Measurements from ENCODE around the gene USP21. TPM values are rescaled to one million over a fixed set of nuclear protein-coding genes. Genes with fewer than 3 reads are reported as not detected.
A peak's percentile ranks its signal among the peaks of the same experiment; 100 is the strongest.

Gene USP21
- total and polyA plus RNA-seq, 9 of the 15 experiments (the other 6 are each of a cell fraction or from before 2014, with no cell fraction given): 4.9 to 52.4 (median 21.6) TPM

DNA sequence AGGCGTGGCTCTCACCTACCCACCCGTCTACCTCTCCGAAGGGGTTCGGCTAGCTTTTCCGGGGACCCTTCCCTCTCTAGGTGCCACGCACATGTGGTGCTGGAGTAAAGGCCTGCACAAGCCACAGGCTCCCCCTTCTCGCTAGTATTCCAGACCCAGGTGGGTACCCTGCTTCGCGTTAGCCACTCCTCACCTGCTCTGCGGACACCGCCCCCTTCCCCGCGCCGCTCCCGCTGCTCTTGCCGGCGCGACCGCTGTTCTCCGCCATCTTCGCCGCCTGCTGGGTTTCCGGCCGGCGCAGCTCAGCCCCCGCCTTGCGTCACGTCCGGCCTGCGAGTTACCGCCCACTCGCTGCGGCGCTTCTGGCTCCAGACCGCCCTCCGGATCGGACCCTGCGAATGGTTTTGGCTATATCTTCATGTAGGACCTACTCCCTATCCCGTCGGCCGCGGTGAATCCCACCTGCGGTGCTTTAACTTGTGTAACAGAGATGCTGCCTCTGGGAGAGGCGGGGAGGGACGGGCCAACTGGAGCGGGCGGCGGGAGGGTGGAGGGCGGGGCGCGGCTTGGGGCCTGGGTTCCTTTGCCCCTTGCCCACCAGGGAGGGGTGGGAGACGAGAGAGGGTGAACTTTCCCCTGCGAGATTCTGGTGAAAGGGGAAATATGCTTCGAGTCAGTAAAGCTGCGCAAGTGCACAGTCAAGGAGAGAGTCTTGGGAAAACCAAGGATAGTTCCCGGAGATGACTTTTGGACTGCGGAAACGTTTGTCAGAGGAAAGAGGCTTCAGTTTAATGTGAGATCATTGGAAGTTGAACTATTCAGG lies 41.3 kb upstream of the USP21 start, which contains the start of the genes NIT1 and PFDN2 (continued):
- TF ChIP-seq, protein P1, sequence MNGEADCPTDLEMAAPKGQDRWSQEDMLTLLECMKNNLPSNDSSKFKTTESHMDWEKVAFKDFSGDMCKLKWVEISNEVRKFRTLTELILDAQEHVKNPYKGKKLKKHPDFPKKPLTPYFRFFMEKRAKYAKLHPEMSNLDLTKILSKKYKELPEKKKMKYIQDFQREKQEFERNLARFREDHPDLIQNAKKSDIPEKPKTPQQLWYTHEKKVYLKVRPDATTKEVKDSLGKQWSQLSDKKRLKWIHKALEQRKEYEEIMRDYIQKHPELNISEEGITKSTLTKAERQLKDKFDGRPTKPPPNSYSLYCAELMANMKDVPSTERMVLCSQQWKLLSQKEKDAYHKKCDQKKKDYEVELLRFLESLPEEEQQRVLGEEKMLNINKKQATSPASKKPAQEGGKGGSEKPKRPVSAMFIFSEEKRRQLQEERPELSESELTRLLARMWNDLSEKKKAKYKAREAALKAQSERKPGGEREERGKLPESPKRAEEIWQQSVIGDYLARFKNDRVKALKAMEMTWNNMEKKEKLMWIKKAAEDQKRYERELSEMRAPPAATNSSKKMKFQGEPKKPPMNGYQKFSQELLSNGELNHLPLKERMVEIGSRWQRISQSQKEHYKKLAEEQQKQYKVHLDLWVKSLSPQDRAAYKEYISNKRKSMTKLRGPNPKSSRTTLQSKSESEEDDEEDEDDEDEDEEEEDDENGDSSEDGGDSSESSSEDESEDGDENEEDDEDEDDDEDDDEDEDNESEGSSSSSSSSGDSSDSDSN (IDR thresholded peaks at IDR 0.05; ENCODE audit: borderline replicate concordance in 1 of 2, low read depth in 2 of 2, low read length in 2 of 2): 0 out of 4 replicates have a peak, but pooled peaks of 1 of the 2 experiments have one; percentile 24
- TF ChIP-seq SNIP1 (IDR thresholded peaks at IDR 0.05; ENCODE audit: low read depth): no peak
- TF ChIP-seq NR1H2 (CRISPR knock-in tag; IDR thresholded peaks at IDR 0.05): 0 out of 2 replicates have a peak, but pooled peaks have one; percentile 59
- TF ChIP-seq, protein P2, sequence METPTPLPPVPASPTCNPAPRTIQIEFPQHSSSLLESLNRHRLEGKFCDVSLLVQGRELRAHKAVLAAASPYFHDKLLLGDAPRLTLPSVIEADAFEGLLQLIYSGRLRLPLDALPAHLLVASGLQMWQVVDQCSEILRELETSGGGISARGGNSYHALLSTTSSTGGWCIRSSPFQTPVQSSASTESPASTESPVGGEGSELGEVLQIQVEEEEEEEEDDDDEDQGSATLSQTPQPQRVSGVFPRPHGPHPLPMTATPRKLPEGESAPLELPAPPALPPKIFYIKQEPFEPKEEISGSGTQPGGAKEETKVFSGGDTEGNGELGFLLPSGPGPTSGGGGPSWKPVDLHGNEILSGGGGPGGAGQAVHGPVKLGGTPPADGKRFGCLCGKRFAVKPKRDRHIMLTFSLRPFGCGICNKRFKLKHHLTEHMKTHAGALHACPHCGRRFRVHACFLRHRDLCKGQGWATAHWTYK (CRISPR knock-in tag; IDR thresholded peaks at IDR 0.05): peak; percentile 45; the same call in 1 of the 2 replicates
- TF ChIP-seq LCOR (CRISPR knock-in tag; IDR thresholded peaks at IDR 0.05): peak; percentile 66; the same call in 1 of the 2 replicates
- TF ChIP-seq, protein P3, sequence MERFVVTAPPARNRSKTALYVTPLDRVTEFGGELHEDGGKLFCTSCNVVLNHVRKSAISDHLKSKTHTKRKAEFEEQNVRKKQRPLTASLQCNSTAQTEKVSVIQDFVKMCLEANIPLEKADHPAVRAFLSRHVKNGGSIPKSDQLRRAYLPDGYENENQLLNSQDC (CRISPR knock-in tag; IDR thresholded peaks at IDR 0.05): no peak
- peak; percentile 77 for TF ChIP-seq POLR2H (tag; IDR thresholded peaks at IDR 0.05; ENCODE audit: low read depth)
- TF ChIP-seq ZNF24 (IDR thresholded peaks at IDR 0.05): no peak
- peak; percentile 73 for TF ChIP-seq SMAD1 (IDR thresholded peaks at IDR 0.05; ENCODE audit: low read depth, low read length, partially characterized antibody)
- peak; percentile 91 for TF ChIP-seq EP400 (IDR thresholded peaks at IDR 0.05)
- peak; percentile 70 for TF ChIP-seq CHD1 (IDR thresholded peaks at IDR 0.05; ENCODE audit: low read length)
- peak in 1 of 2 experiments; percentile 81; a peak in 2 of 4 replicates for TF ChIP-seq TEAD1 (CRISPR knock-in tag; IDR thresholded peaks at IDR 0.05)
- TF ChIP-seq SNRNP70 (optimal IDR thresholded peaks at IDR 0.05; ENCODE audit: low read depth, low read length): no peak
- no peak for TF ChIP-seq EP300 (IDR thresholded peaks at IDR 0.05; ENCODE audit: low read length)
- peak; percentile 89 for TF ChIP-seq POLR2B (IDR thresholded peaks at IDR 0.05; ENCODE audit: low read depth, partially characterized antibody)
- no peak for TF ChIP-seq NEUROD1 (IDR thresholded peaks at IDR 0.05; ENCODE audit: borderline replicate concordance, low read depth, low read length, partially characterized antibody)
- TF ChIP-seq BRF1 (IDR thresholded peaks at IDR 0.05; ENCODE audit: borderline replicate concordance, extremely low read depth, insufficient read length): no peak
- TF ChIP-seq RB1 (IDR thresholded peaks at IDR 0.05; ENCODE audit: low read depth): peak; percentile 76; the same call in 1 of the 2 replicates
- TF ChIP-seq RUNX1 (IDR thresholded peaks at IDR 0.05; ENCODE audit: low read depth): no peak
- TF ChIP-seq, protein P4, sequence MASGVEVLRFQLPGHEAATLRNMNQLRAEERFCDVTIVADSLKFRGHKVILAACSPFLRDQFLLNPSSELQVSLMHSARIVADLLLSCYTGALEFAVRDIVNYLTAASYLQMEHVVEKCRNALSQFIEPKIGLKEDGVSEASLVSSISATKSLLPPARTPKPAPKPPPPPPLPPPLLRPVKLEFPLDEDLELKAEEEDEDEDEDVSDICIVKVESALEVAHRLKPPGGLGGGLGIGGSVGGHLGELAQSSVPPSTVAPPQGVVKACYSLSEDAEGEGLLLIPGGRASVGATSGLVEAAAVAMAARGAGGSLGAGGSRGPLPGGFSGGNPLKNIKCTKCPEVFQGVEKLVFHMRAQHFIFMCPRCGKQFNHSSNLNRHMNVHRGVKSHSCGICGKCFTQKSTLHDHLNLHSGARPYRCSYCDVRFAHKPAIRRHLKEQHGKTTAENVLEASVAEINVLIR (CRISPR knock-in tag; IDR thresholded peaks at IDR 0.05): peak; percentile 87
- TF ChIP-seq CEBPB (tag; IDR thresholded peaks at IDR 0.05): peak; percentile 39
- TF ChIP-seq ZNF140 (CRISPR knock-in tag; IDR thresholded peaks at IDR 0.05): no peak
- no peak for TF ChIP-seq CTBP1 (IDR thresholded peaks at IDR 0.05; ENCODE audit: borderline replicate concordance)
- TF ChIP-seq ATF1 (CRISPR knock-in tag; IDR thresholded peaks at IDR 0.05): no peak
- TF ChIP-seq ATF1 (tag; IDR thresholded peaks at IDR 0.05): peak; percentile 92
